Right lobe of liver (tissue), 4 donors: Measurements from ENCODE around the gene DNAH8.

Source experiments
- POLR2A ChIP-seq: fragments of 450-650 bp; IDR thresholded peaks from one replicate; pipeline ENCODE4 v1.6.1; 2017; ENCODE audit warnings: antibody characterized with exemption, mild to moderate bottlenecking
- TF ChIP-seq, protein P1 (sequence below), 4 donors: fragments of 200-600 bp in 3 of 4; fragments of 450-650 bp in 1 of 4; IDR thresholded peaks; one replicate each; pipeline versions ENCODE4 v1.5.1 to v1.8.0; 2016 to 2022; ENCODE audit warnings: antibody characterized with exemption in 4 of 4, mild to moderate bottlenecking in 2 of 4
- donor health status: DM: no; HTN: no; CAD: no.
- donor health status: DM: no; HTN: no; CAD: no.
- donor health status: DM: no; HTN: yes; CAD: no.

DNA sequence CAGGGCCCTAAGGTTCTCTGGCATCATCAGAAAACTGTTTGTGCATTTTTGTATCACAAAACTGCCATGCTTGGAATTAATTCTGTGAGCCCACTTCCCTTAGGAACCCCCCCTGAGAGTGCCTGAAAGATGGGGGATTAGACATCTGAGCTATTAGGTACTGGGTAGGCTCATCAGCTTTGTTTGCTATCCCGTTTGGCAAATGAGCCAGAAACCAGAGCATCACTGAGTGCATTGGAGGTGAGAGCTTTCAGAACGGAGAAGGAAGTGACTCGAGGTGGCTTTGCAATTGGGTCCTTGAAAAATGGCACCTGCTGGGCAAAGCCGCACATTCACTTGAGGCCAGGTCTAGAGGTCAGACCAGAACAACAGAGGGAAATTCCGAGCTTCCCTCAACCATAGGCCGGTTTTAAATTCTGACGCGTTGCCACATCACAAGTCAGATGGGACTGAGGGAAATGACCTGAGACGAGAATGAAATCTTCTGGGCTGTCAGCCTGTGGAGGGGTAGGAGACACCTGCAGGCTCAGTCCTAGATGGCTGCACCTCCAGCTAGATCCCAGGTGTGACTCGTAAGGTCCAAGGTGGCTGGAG is 325.1 kb downstream of the DNAH8 start:
- TF ChIP-seq, protein P1, sequence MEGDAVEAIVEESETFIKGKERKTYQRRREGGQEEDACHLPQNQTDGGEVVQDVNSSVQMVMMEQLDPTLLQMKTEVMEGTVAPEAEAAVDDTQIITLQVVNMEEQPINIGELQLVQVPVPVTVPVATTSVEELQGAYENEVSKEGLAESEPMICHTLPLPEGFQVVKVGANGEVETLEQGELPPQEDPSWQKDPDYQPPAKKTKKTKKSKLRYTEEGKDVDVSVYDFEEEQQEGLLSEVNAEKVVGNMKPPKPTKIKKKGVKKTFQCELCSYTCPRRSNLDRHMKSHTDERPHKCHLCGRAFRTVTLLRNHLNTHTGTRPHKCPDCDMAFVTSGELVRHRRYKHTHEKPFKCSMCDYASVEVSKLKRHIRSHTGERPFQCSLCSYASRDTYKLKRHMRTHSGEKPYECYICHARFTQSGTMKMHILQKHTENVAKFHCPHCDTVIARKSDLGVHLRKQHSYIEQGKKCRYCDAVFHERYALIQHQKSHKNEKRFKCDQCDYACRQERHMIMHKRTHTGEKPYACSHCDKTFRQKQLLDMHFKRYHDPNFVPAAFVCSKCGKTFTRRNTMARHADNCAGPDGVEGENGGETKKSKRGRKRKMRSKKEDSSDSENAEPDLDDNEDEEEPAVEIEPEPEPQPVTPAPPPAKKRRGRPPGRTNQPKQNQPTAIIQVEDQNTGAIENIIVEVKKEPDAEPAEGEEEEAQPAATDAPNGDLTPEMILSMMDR (IDR thresholded peaks at IDR 0.05): no peak
- no peak for TF ChIP-seq POLR2A
